HG03342 (cell line): ENCODE results near the gene TGFB1I1.
"Not testable (repeated sequence)": the region's sequence is repeated elsewhere in the genome, so short reads cannot be mapped to it uniquely, and the experiment has no call there.

ENCODE experiments used
- ATAC-seq: cut with Tn5 transposase; IDR thresholded peaks from one replicate; pipeline ENCODE4 v1.9.1; 2021; ENCODE audit warnings: mild to moderate bottlenecking, moderate library complexity; ENCODE audit not compliant: unreplicated experiment

TGFB1I1 gene

GRCh38 chr16:31467858-31468257 is 4.1 kb upstream of the TGFB1I1 start:
- ATAC-seq, result no peak

- no peak for ATAC-seq
Observed at GRCh38 chr16:31470615-31471014, 1.3 kb upstream of the TGFB1I1 start.

- ATAC-seq, result no peak
Observed at GRCh38 chr16:31471241-31471874, 594 bp upstream of the TGFB1I1 start.

- ATAC-seq, result peak; percentile 67
Observed at GRCh38 chr16:31472709-31473203, 804 bp downstream of the TGFB1I1 start.

- no peak for ATAC-seq
Observed at GRCh38 chr16:31473264-31473984, 1.5 kb downstream of the TGFB1I1 start.

GRCh38 chr16:31474173-31474714 is 2.3 kb downstream of the TGFB1I1 start:
- no peak for ATAC-seq

GRCh38 chr16:31474773-31475738 is 3.1 kb downstream of the TGFB1I1 start:
- no peak for ATAC-seq

GRCh38 chr16:31475946-31476302 is 4.0 kb downstream of the TGFB1I1 start:
- ATAC-seq, result no peak

- no peak for ATAC-seq
Observed at GRCh38 chr16:31476303-31477219, 4.6 kb downstream of the TGFB1I1 start.

GRCh38 chr16:31477220-31478216 is 5.6 kb downstream of the TGFB1I1 start:
- ATAC-seq, result no peak

GRCh38 chr16:31478956-31479355 is 7.0 kb downstream of the TGFB1I1 start:
- ATAC-seq, result no peak

- ATAC-seq, result no peak
Observed at GRCh38 chr16:31479751-31480150, 7.8 kb downstream of the TGFB1I1 start.

GRCh38 chr16:31480851-31481536 is 9.0 kb downstream of the TGFB1I1 start:
- ATAC-seq, result no peak

GRCh38 chr16:31483081-31483480 is 11.1 kb downstream of the TGFB1I1 start, which contains the start of gene SLC5A2:
Gene SLC5A2 (plus strand): TSS chr16:31483123. CDS start chr16:31483137, 14 bp downstream.
- ATAC-seq, result no peak

- not testable (repeated sequence) for ATAC-seq
Observed at GRCh38 chr16:31484048-31484447, 12.1 kb downstream of the TGFB1I1 start.

- no peak for ATAC-seq
Observed at GRCh38 chr16:31484491-31485171, 12.7 kb downstream of the TGFB1I1 start.

GRCh38 chr16:31485571-31485970 is 13.6 kb downstream of the TGFB1I1 start:
- ATAC-seq, result no peak
